Muscle layer of duodenum (tissue), 2 donors: ENCODE data around the gene CHD1L.
A peak's percentile ranks its signal among the peaks of the same experiment; 100 is the strongest.
"Not testable (repeated sequence)": the region's sequence is repeated elsewhere in the genome, so short reads cannot be mapped to it uniquely, and the experiment has no call there.

Experiments used
- H3K27ac ChIP-seq: one replicate; pipeline ENCODE4 v1.7.0; 2013; ENCODE audit warnings: mild to moderate bottlenecking, low read length
- H3K27me3 ChIP-seq: one replicate; pipeline ENCODE4 v1.7.0; 2013; ENCODE audit warnings: low read depth, mild to moderate bottlenecking, control low read depth, low read length
- H3K36me3 ChIP-seq, 2 donors: one replicate each; pipeline ENCODE4 v1.7.0; 2013; ENCODE audit warnings: low read length in 2 of 2, control low read depth in 1 of 2, mild to moderate bottlenecking in 1 of 2; ENCODE audit not compliant: insufficient read depth in 2 of 2, control insufficient read depth in 1 of 2
- H3K4me1 ChIP-seq, 2 donors: one replicate each; pipeline ENCODE4 v1.7.0; 2013; ENCODE audit warnings: low read length in 2 of 2, mild to moderate bottlenecking in 2 of 2, control low read depth in 1 of 2, moderate library complexity in 1 of 2; ENCODE audit not compliant: insufficient read depth in 2 of 2, control insufficient read depth in 1 of 2
- H3K4me3 ChIP-seq, 2 donors: one replicate each; pipeline ENCODE4 v1.7.0; 2013; ENCODE audit warnings: low read length in 2 of 2, low read depth in 1 of 2, mild to moderate bottlenecking in 1 of 2
- H3K9me3 ChIP-seq, 2 donors: one replicate each; pipeline ENCODE4 v1.7.0; 2013; ENCODE audit warnings: low read length in 2 of 2, control low read depth in 1 of 2, mild to moderate bottlenecking in 1 of 2; ENCODE audit not compliant: control insufficient read depth in 1 of 2
- donor health status: healthy.

Gene CHD1L

GRCh38 chr1:147273409-147274336, 31.2 kb downstream of the CHD1L start:
- Histone ChIP-seq H3K27ac (peak overlapping the region; percentile 62), H3K4me3 (no peak overlapping the region), H3K36me3 (peaks cover 41 to 65% of the 10 kb centered on the region in 2 donors), H3K4me1 (peaks cover 0 to 6% of the 10 kb centered on the region in 2 donors), H3K9me3 (no peaks in the 10 kb centered on the region), H3K27me3 (no peaks in the 10 kb centered on the region)

DNA sequence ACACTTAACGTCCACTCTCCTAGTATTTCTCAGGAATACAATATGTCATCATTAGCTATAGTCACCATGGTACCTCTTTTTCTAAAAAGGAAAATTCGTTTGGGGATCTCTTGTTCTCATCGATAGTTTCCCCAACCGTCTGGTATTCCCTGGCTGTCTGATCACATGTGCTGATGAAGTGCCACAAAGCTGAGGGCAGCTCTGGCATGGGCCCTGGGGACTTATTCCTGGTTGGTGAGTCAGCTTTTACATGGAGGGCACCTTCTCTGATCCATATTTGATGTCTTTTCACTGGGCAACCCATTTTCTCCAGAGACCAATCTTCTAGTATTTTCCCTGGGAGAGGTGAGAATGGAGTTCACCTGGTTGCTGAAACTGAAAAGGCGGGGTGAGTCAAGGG, 39.5 kb downstream of the CHD1L start:
- Histone ChIP-seq H3K27me3 (no peaks in the 10 kb centered on the region), H3K27ac (no peak overlapping the region), H3K36me3 (peaks cover 55 to 77% of the 10 kb centered on the region in 2 donors), H3K4me1 (no peaks in the 10 kb centered on the region), H3K4me3 (no peak overlapping the region), H3K9me3 (no peaks in the 10 kb centered on the region)

- Histone ChIP-seq H3K4me3 (no peak overlapping the region), H3K4me1 (no peaks in the 10 kb centered on the region), H3K9me3 (no peaks in the 10 kb centered on the region), H3K36me3 (peaks cover 64 to 77% of the 10 kb centered on the region in 2 donors), H3K27ac (no peak overlapping the region), H3K27me3 (no peaks in the 10 kb centered on the region)
Observed at GRCh38 chr1:147283011-147283410, 40.5 kb downstream of the CHD1L start.

DNA sequence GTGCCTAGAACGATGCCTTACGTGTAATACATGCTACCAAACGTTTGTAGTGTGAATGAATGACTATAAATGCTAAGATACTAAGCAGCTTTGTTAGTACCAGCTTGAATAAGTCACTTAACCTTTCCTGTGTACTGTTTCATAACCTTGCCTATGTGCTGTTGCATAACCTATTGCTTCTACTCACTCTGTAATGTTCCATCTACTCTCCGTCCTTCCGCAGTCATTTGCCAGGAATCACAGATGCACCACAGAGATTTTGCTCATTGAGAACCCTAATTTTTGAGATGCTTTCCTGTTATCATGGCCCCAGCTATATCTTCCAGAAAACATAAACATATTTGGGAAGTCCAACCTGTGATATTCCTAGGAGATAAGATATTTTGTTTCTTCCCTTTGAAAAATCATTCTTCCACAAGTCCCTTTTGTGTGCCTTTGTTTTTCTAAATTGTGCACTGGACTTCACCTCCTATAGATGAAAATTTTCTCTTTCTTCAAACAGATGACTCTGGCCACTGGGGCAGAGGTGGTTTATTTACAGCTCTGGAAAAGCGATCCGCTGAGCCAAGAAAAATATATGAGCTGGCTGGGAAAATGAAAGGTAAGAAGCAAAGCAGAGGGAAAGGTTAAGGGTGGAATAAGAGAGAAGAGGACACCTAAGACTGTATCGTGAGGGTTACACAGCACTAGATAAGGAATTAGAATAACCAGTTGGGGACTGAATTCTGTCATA, 44.8 kb downstream of the CHD1L start:
- H3K27me3 ChIP-seq = no peaks in the 10 kb centered on the region
- no peak overlapping the region for H3K4me3 ChIP-seq
- H3K36me3 ChIP-seq = peaks cover 62 to 83% of the 10 kb centered on the region in 2 donors
- H3K4me1 ChIP-seq = no peaks in the 10 kb centered on the region
- H3K9me3 ChIP-seq = no peaks in the 10 kb centered on the region
- no peak overlapping the region for H3K27ac ChIP-seq

DNA sequence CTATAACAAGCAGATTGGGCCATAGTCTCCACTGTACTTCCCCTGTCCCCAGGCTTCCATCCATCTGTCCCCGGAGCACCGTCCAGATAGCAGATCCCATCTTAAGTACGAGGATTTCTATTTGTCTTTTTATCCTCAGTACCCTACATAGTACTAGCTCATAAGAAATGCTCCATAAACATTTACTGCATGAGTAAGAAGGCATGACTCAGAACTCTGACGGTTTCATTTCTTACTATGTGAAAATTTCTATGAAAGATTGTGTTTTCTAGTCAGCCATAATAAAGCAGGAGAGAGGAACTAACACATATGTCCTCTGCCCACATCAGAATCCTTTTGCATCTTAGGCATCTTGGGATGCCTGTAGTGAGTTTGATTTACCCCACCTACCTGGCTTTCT, 49.5 kb downstream of the CHD1L start:
- Histone ChIP-seq H3K27me3 (no peaks in the 10 kb centered on the region), H3K4me3 (no peak overlapping the region), H3K36me3 (peaks cover 57 to 91% of the 10 kb centered on the region in 2 donors), H3K9me3 (peaks cover 0 to 3% of the 10 kb centered on the region in 2 donors), H3K27ac (no peak overlapping the region), H3K4me1 (no peaks in the 10 kb centered on the region)

- H3K4me1 ChIP-seq = no peaks in the 10 kb centered on the region
- H3K36me3 ChIP-seq = peaks cover 52 to 91% of the 10 kb centered on the region in 2 donors
- H3K27ac ChIP-seq = no peak overlapping the region
- no peak overlapping the region for H3K4me3 ChIP-seq
- H3K27me3 ChIP-seq = no peaks in the 10 kb centered on the region
- peaks cover 0 to 3% of the 10 kb centered on the region in 2 donors for H3K9me3 ChIP-seq
Observed at GRCh38 chr1:147292631-147293251, 50.3 kb downstream of the CHD1L start.

- Histone ChIP-seq H3K9me3 (peaks cover 0 to 16% of the 10 kb centered on the region in 2 donors), H3K4me1 (no peaks in the 10 kb centered on the region), H3K36me3 (peaks cover 31 to 57% of the 10 kb centered on the region in 2 donors), H3K27me3 (no peaks in the 10 kb centered on the region), H3K27ac (no peak overlapping the region), H3K4me3 (no peak overlapping the region)
Observed at GRCh38 chr1:147297438-147297837, 55.0 kb downstream of the CHD1L start.

- not testable (repeated sequence) for H3K27ac ChIP-seq, H3K4me1 ChIP-seq, H3K4me3 ChIP-seq, H3K27me3 ChIP-seq, H3K36me3 ChIP-seq
- H3K9me3 ChIP-seq = peaks cover 4 to 44% of the 10 kb centered on the region in 2 donors
Observed at GRCh38 chr1:147305803-147306202, 63.3 kb downstream of the CHD1L start.

- no peak overlapping the region for H3K27ac ChIP-seq
- H3K9me3 ChIP-seq = peaks cover 0 to 2% of the 10 kb centered on the region in 2 donors
- no peaks in the 10 kb centered on the region for H3K36me3 ChIP-seq
- no peak overlapping the region for H3K4me3 ChIP-seq
- no peaks in the 10 kb centered on the region for H3K27me3 ChIP-seq
- no peaks in the 10 kb centered on the region for H3K4me1 ChIP-seq
Observed at GRCh38 chr1:147316968-147317367, 74.5 kb downstream of the CHD1L start.

- H3K36me3 ChIP-seq, H3K9me3 ChIP-seq, H3K27me3 ChIP-seq, H3K4me1 ChIP-seq, H3K27ac ChIP-seq, H3K4me3 ChIP-seq: not testable (repeated sequence)
Observed at GRCh38 chr1:147326933-147327687, 84.6 kb downstream of the CHD1L start.
